HG03571 (cell line): ENCODE data around the gene FHOD3.

Experiments used
- ATAC-seq: cut with Tn5 transposase; IDR thresholded peaks from one replicate; pipeline ENCODE4 v1.9.1; 2021; ENCODE audit not compliant: unreplicated experiment

The FHOD3 gene

DNA sequence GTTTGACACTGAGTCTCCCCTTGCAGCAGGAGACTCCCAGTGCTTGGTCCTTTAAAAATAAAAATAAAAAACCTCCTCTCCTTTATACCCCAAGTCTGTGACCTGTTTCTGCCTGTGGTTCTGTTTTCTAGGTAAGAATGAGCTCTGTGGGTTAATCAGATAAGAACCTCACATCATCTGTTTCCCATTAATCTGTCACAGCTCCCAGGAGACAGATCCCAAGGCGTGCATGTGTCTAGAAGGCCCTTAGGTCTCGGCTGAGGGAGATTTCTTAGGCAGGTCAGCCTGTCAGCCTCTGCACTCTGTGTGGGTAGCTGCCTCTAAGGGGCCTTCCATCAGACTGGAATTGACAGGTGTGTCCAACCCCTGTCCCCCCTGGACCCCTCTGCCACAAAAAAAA lies 80.7 kb downstream of the FHOD3 start:
- no peak for ATAC-seq

GRCh38 chr18:36379435-36379984 lies 82.0 kb downstream of the FHOD3 start:
- no peak for ATAC-seq

- no peak for ATAC-seq
These were observed 82.8 kb downstream of the FHOD3 start for GRCh38 chr18:36380173-36380827.

DNA sequence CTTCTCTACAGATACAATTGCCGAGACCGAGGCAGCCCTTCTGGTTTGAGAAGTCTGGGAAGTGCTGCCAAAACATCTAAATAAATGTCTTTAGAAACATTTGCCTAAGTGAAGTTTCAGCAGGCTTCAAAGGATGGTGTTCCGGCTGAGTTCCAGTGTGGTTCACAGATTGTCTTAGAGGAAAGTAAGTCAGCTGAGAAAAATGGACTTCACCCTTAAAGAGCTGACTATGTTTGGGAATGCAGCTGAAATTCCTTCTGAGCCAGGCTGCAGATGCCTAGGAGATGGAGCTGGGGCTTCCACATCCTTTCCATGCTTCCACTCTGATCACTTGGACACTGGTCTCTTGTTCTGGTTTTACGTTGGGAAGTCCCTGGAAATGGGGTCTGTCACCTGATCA lies 83.6 kb downstream of the FHOD3 start:
- ATAC-seq: no peak

- ATAC-seq: no peak
These were observed 85.3 kb downstream of the FHOD3 start for GRCh38 chr18:36382854-36383253.

DNA sequence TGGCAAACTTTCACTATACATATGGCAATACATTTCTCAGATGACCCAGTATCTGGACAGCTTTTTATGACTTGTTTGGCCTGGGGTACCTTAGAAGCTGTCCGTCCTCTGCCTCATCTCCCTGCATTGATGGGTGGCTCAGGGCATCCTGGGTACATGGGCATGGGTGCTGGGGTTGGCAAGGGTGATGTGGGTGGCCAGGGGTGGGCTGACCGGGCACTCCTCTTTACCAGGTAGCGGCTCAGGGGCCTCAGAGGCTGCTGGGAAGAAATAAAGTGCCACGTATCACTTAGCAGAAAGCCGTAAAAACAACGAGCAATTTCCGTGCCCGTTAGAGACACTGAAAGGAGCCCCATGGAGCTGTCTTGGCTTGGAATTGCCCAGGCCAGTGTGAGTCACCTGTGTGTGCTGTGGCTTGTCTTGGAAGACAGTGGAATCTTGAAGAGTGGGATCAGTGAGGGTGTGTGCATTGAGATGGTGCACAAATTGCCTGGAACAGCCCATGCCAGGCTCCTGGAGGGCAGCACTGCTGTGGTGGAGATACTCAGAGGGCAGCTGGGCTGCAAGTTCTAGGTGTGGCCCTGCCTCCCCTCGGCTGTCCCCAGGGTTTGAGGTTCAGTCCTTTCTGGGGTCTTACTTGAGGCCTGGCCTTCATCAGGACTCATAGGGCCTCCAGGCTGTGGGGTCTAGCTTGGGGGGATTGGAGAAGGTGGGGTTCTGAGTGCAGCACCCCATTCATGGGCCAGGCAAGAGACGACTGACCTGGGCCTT lies 88.8 kb downstream of the FHOD3 start:
- no peak for ATAC-seq

DNA sequence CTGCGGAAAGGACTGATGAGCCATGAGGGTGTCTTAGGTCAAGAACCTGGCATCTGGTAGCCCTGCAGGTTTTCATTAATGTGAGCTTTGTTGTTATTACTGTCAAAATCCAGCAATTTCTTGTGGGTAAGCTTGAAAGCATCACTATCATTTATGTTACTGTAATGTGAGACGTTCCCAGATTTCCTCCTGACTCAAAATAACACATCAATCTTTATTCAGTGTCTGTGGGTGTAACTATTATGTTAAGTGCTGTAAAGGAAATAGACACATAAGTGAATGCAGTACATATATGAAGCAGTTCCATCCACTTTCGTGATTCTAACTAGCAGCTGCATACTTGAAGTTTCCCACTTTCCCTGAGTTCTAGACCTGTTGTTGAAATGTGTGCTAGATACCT lies 89.8 kb downstream of the FHOD3 start:
- no peak for ATAC-seq

- no peak for ATAC-seq
These were observed 90.8 kb downstream of the FHOD3 start for GRCh38 chr18:36388310-36388709.

- ATAC-seq: no peak
These were observed 91.5 kb downstream of the FHOD3 start for GRCh38 chr18:36389027-36389426.

- no peak for ATAC-seq
These were observed 92.5 kb downstream of the FHOD3 start for GRCh38 chr18:36389811-36390581.

DNA sequence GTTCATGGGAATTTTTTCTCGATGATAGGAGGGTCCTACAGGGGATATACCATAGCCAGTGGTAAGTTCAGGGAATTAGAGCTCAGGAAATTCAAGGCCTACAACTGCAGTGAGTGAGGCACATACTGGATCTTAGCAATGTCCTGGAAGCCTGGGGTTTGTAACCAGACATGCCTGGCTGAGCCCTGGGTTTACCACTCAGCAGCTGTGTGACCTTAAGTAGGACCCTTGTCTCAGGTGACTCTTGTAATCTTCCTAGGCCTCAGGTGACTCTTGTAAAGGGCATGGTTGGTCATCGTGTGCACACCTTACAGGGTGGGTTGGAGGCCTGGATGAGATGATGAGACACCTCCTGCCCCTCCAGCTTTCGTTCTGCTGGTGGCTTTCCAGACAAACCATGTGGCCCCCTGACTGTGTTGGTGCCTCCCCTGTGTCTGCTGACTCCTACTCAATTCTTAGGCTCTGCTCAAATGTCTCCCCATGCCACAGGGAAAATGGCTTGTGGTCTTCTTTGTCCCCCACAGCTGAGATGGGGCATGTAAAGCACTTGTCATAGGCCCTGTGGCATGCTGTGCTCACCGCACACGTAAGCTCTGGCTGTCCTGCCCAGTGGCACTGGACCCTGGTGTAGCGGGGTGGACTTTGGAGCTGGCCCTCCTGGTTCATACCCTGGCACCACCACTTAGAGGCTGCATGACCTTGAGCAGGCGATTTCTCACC lies 94.1 kb downstream of the FHOD3 start:
- ATAC-seq: no peak

- no peak for ATAC-seq
These were observed 94.9 kb downstream of the FHOD3 start for GRCh38 chr18:36392164-36392978.

- ATAC-seq: no peak
These were observed 95.4 kb downstream of the FHOD3 start for GRCh38 chr18:36392979-36393287.

DNA sequence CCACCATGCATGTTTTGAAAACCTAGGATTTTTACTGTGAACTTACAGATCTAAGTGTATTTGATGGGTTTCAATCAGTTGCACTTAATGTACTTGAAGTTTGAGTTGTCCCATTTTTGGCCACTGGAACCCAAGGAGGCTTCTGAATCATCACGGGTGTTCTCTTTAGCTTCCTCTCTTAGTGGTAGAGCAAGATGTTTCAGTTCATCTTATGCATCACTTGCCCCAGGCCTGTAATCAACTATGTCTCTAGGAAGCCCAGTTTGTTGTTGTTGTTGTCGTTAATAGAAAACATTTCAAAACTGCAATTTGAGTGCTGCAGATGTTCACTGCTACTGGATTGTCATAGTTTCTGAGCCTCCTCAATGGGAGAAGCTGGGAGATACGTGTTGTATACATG lies 97.0 kb downstream of the FHOD3 start:
- ATAC-seq: no peak

DNA sequence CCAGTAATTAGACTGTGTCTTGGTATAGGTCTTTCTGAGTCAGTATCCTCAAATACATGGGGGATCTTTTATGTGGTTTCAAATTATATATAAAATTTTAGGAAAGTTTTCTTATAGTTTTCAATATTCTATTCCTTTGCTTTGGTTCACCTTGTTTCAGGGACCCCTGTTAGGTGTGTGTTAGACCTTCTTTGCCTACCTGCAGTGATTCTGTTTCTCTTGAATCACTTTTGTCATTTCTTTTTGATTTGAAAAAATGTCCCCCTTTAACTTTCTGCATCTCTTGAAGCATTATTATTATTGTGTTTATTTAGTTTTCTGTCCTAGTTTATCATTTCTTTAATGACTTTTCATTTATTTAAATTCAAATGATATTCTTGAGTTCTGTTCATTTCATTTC lies 98.7 kb downstream of the FHOD3 start:
- no peak for ATAC-seq

DNA sequence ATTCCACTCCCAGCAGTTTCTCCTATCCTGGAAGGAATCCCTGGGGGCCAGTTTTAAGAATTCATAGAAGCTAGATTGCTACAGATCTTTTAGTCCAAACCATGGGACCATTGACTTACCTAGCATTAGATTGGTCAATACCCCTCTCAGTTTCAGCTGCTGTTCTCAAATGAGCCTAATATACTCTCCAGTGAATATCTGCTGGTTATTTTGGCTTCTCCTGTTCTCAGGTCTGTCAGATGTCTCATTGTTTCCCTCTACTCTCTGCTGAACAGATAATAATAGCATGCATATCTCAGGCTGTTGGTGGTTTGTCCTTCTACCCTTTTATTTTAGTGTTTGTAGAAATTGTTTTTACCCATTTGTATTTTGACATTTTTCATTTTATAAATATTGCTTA lies 99.5 kb downstream of the FHOD3 start:
- no peak for ATAC-seq

DNA sequence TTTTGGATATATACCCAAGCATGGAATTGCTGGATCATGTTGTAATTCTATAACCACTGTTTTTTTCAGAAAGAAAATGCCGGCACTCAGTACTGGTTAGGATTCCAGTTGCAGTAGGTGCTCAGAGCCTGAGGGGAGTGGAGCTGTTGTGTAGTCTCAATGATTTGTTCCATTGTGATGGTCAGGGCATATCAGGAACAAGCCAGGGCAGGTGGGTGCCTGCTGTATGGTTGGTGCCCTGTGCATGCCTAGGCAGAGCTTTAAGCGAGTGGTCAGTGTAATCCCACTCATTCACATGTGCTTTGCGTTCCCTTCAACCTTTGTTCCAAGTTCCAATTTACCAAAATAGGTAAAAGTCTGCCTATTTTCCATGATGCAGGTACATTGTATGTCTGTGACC lies 100.9 kb downstream of the FHOD3 start:
- no peak for ATAC-seq

GRCh38 chr18:36399055-36399454 lies 101.5 kb downstream of the FHOD3 start:
- no peak for ATAC-seq

- no peak for ATAC-seq
These were observed 103.9 kb downstream of the FHOD3 start for GRCh38 chr18:36401462-36401861.

DNA sequence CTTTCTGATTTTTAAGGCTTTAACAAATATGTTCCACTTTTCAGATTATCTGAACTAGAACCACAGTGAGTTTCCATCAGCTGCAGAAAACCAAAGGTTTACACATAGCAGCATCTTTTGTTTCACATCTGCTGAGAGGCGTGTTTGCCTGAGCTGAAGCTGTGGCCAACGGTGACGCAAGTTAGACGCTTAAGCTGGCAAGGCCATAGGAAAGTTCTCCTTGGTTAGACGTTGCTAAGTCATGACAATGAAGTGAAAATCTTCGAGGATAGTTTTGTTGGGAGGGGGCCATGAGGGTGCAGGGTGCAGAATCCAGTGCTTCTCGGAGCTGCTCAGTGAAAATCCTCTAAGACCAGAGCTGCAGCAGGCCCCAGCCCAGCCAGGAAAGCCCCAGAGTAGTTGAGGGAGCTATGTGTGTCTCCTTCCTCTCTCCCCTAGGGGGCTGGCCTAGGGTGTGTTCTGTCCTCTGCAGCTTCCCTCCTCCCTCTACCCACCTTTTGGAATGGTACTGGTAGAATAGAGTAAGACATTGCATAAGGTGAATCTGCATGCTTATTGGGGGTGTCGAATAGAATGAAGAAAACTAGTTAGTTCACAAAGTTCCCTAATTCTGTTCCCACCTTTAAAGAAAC lies 105.4 kb downstream of the FHOD3 start:
- ATAC-seq: no peak
